Neural cell (in vitro differentiated cells): ENCODE measurements around the gene C2orf72. TPM values are rescaled to one million over a fixed set of nuclear protein-coding genes. Genes with fewer than 3 reads are reported as not detected.

Source experiments
- H2AFZ ChIP-seq: fragments of 200-600, 300-800 bp; sonication (generic), shearing (Covaris generic); 2 replicates; pipeline ENCODE4 v1.6.0; 2014; ENCODE audit warnings: low read depth, mild to moderate bottlenecking, antibody characterized with exemption, low read length, moderate library complexity
- H3F3A ChIP-seq: fragments of 200-600 bp; shearing (Covaris generic); 2 replicates; pipeline ENCODE4 v1.6.1; 2016; ENCODE audit warnings: mild to moderate bottlenecking, moderate library complexity, mixed read lengths, antibody characterized with exemption, low read length; ENCODE audit not compliant: insufficient read depth, poor library complexity, severe bottlenecking
- H3K27ac ChIP-seq: fragments of 200-600, 300-800 bp; sonication (generic), shearing (Covaris generic); 2 replicates; pipeline ENCODE4 v1.5.1; 2014; ENCODE audit warnings: mild to moderate bottlenecking, low read length, moderate library complexity
- H3K27me3 ChIP-seq: fragments of 300-800, 200-600 bp; sonication (generic), shearing (Covaris generic); 2 replicates; pipeline ENCODE4 v1.6.0; 2014; ENCODE audit warnings: mild to moderate bottlenecking, low read depth, low read length, moderate library complexity; ENCODE audit not compliant: insufficient read depth
- H3K36me3 ChIP-seq: fragments of 300-800, 200-600 bp; sonication (generic), shearing (Covaris generic); 2 replicates; pipeline ENCODE4 v1.5.1; 2014; ENCODE audit warnings: mild to moderate bottlenecking, antibody characterized with exemption, low read length, moderate library complexity; ENCODE audit not compliant: insufficient read depth
- H3K4me2 ChIP-seq: fragments of 300-800, 200-600 bp; sonication (generic), shearing (Covaris generic); 2 replicates; pipeline ENCODE4 v1.6.0; 2014; ENCODE audit warnings: mild to moderate bottlenecking, low read length
- H3K4me3 ChIP-seq: fragments of 300-800, 200-600 bp; sonication (generic), shearing (Covaris generic); 2 replicates; pipeline ENCODE4 v1.5.1; 2014; ENCODE audit warnings: mild to moderate bottlenecking, low read length, moderate library complexity
- H3K79me2 ChIP-seq: fragments of 200-600 bp; shearing (Covaris generic); replicated peaks from 2 replicates; pipeline ENCODE4 v1.6.0; 2014; ENCODE audit warnings: mild to moderate bottlenecking, low read length, moderate library complexity; ENCODE audit not compliant: insufficient read depth
- H3K9ac ChIP-seq: fragments of 300-800, 200-600 bp; sonication (generic), shearing (Covaris generic); 2 replicates; pipeline ENCODE4 v1.6.1; 2016; ENCODE audit warnings: mild to moderate bottlenecking, low read length, mixed read lengths
- H3K9me2 ChIP-seq: fragments of 200-600 bp; shearing (Covaris generic); 2 replicates; pipeline ENCODE4 v1.6.1; 2016; ENCODE audit warnings: mild to moderate bottlenecking, low read length, mixed read lengths; ENCODE audit not compliant: insufficient read depth
- H3K9me3 ChIP-seq: fragments of 200-600, 300-800 bp; sonication (generic), shearing (Covaris generic); 2 replicates; pipeline ENCODE4 v1.6.1; 2016; ENCODE audit warnings: mild to moderate bottlenecking, mixed run types, low read length, moderate library complexity, mixed read lengths
- H4K20me1 ChIP-seq: fragments of 200-600 bp; shearing (Covaris generic); 2 replicates; pipeline ENCODE4 v1.6.1; 2016; ENCODE audit warnings: mild to moderate bottlenecking, mixed run types; ENCODE audit not compliant: insufficient read depth
- CTCF ChIP-seq: fragments of 450-650 bp; IDR thresholded peaks from 2 replicates; pipeline ENCODE4 v1.5.1; 2014; ENCODE audit warnings: antibody characterized with exemption, mild to moderate bottlenecking, moderate library complexity; ENCODE audit not compliant: poor library complexity, severe bottlenecking
- EP300 ChIP-seq: fragments of 450-650 bp; conservative IDR thresholded peaks from 2 replicates; pipeline ENCODE4 v1.6.1; 2014; ENCODE audit warnings: antibody characterized with exemption, mild to moderate bottlenecking, moderate library complexity; ENCODE audit not compliant: poor library complexity, severe bottlenecking
- EZH2 ChIP-seq: fragments of 200-600, 300-800 bp; shearing (Covaris generic), sonication (generic); IDR thresholded peaks from 2 replicates; pipeline ENCODE4 v1.6.1; 2014; ENCODE audit warnings: antibody characterized with exemption, low read length, borderline replicate concordance, mild to moderate bottlenecking; ENCODE audit not compliant: insufficient read depth, poor library complexity, severe bottlenecking
- MXI1 ChIP-seq: fragments of 450-650 bp; conservative IDR thresholded peaks from 2 replicates; pipeline ENCODE4 v1.6.1; 2014; ENCODE audit warnings: antibody characterized with exemption, mild to moderate bottlenecking; ENCODE audit not compliant: poor library complexity, severe bottlenecking
- POLR2AphosphoS5 ChIP-seq: IDR thresholded peaks from 2 replicates; pipeline ENCODE4 v1.6.1; 2012
- RAD21 ChIP-seq: fragments of 450-650 bp; conservative IDR thresholded peaks from 2 replicates; pipeline ENCODE4 v1.6.1; 2014; ENCODE audit warnings: antibody characterized with exemption, mild to moderate bottlenecking, moderate library complexity
- REST ChIP-seq: IDR thresholded peaks from 2 replicates; pipeline ENCODE4 v1.6.1; 2012; ENCODE audit warnings: borderline replicate concordance
- SMC3 ChIP-seq: fragments of 450-650 bp; conservative IDR thresholded peaks from 2 replicates; pipeline ENCODE4 v1.6.1; 2014; ENCODE audit warnings: antibody characterized with exemption, mild to moderate bottlenecking, moderate library complexity; ENCODE audit not compliant: poor library complexity
- TAF1 ChIP-seq: IDR thresholded peaks from 2 replicates; pipeline ENCODE4 v1.6.1; 2012; ENCODE audit warnings: low read depth
- polyA plus RNA-seq: library from polyadenylated mRNA; depleted of rRNA; stranded (reverse); fragments of >200 nt; gene quantifications from 2 replicates; pipeline ENCODE4 v1.2.3, GENCODE V29; 2014

Gene C2orf72
- polyA plus RNA-seq, 1 donor from 2014 or later, result 37.7 TPM

GRCh38 chr2:231016566-231017230 lies 20.6 kb upstream of the C2orf72 start:
- H3K4me3 ChIP-seq, result no peak overlapping the region
- no peaks in the 10 kb centered on the region for H3K36me3 ChIP-seq
- no peaks in the 10 kb centered on the region for H3F3A ChIP-seq
- no peak overlapping the region for H3K27ac ChIP-seq
- no peak for TF ChIP-seq MXI1
- no peaks in the 10 kb centered on the region for H4K20me1 ChIP-seq
- no peaks in the 10 kb centered on the region for H3K9me3 ChIP-seq
- H3K9me2 ChIP-seq, result no peaks in the 10 kb centered on the region
- H3K79me2 ChIP-seq, result no peaks in the 10 kb centered on the region
- no peak overlapping the region for H3K9ac ChIP-seq
- no peak overlapping the region for H2AFZ ChIP-seq
- H3K4me2 ChIP-seq, result no peak overlapping the region
- H3K27me3 ChIP-seq, result no peaks in the 10 kb centered on the region

- no peaks in the 10 kb centered on the region for H3K79me2 ChIP-seq
- no peaks in the 10 kb centered on the region for H3F3A ChIP-seq
- no peak for TF ChIP-seq EZH2
- TF ChIP-seq EP300, result no peak
- TF ChIP-seq REST, result no peak
- TF ChIP-seq POLR2AphosphoS5, result no peak
- no peak for TF ChIP-seq TAF1
- TF ChIP-seq CTCF, result no peak
- no peak for TF ChIP-seq MXI1
- TF ChIP-seq RAD21, result no peak
- TF ChIP-seq SMC3, result no peak
- H3K27ac ChIP-seq, result no peak overlapping the region
- no peaks in the 10 kb centered on the region for H4K20me1 ChIP-seq
- no peaks in the 10 kb centered on the region for H3K9me2 ChIP-seq
- H2AFZ ChIP-seq, result no peak overlapping the region
- H3K4me3 ChIP-seq, result no peak overlapping the region
- H3K9ac ChIP-seq, result no peak overlapping the region
- no peaks in the 10 kb centered on the region for H3K27me3 ChIP-seq
- no peaks in the 10 kb centered on the region for H3K9me3 ChIP-seq
- no peak overlapping the region for H3K4me2 ChIP-seq
- no peaks in the 10 kb centered on the region for H3K36me3 ChIP-seq
These were observed 20.1 kb upstream of the C2orf72 start for GRCh38 chr2:231017231-231017598.

- Histone ChIP-seq H3K4me2 (no peak overlapping the region), H3K9me3 (no peaks in the 10 kb centered on the region), H3F3A (no peaks in the 10 kb centered on the region), H3K36me3 (no peaks in the 10 kb centered on the region), H3K27me3 (no peaks in the 10 kb centered on the region), H3K4me3 (no peak overlapping the region), H2AFZ (no peak overlapping the region), H3K79me2 (no peaks in the 10 kb centered on the region), H3K27ac (no peak overlapping the region), H3K9me2 (no peaks in the 10 kb centered on the region), H4K20me1 (no peaks in the 10 kb centered on the region), H3K9ac (no peak overlapping the region)
- TF ChIP-seq POLR2AphosphoS5, result no peak
- no peak for TF ChIP-seq RAD21
- TF ChIP-seq REST, result no peak
- TF ChIP-seq EP300, result no peak
- TF ChIP-seq TAF1, result no peak
- TF ChIP-seq MXI1, result no peak
- no peak for TF ChIP-seq EZH2
- no peak for TF ChIP-seq CTCF
- TF ChIP-seq SMC3, result no peak
These were observed 19.1 kb upstream of the C2orf72 start for GRCh38 chr2:231018184-231018583.
